ENCODE measurements around the gene ASB16.

The ASB16 gene

GRCh38 chr17:44190481-44190880 lies 20.0 kb downstream of the ASB16 start:
- no peak for DNase-seq

- no peak for DNase-seq
Measured at GRCh38 chr17:44191369-44191768, 20.9 kb downstream of the ASB16 start.

DNA sequence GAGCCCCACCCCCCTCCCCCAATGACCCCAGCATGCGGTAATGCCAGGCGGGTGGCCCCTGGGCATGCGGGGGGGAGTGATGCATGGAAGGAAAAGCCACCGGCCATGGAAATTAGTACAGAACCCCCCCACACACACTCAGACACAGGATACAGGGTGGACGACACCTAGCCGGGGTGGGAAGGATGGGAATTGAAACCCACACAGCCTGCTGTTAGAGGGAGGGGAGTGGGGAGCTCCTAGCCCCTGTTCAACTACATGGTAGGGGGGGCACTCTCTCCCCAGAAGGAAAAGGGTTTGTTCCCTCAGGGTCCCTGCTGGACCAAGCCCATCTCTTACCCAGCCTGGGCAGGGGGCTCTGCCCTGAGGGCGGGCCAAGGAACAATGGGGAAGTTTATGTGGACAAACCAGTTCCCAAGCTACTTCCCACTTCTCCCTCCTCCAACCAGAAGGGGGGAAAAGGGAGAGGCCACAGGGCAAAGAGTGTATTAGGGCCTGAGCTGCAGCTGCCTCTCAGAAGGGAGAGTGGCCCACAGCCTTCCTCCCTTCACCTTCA lies 21.5 kb downstream of the ASB16 start:
- no peak for DNase-seq

DNA sequence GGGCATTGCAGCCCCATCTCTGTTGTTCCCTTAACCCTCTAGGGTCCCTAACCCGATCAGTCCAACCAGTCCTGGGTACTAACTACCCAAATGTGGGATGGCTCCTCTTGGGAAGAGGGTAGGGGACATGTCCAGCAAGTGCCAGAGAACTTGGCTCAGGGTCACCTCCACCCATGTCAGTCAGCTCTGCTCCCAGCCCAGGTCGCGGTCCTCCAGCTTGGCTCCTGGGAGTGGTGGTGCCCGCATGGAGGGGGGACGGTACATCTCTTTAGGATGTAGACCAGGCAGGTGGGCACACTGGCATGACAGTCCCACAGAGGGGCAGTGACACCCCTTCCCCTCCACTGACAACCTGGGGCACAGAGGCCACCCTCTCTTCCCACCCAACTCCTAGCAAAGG lies 22.2 kb downstream of the ASB16 start:
- no peak for DNase-seq

DNA sequence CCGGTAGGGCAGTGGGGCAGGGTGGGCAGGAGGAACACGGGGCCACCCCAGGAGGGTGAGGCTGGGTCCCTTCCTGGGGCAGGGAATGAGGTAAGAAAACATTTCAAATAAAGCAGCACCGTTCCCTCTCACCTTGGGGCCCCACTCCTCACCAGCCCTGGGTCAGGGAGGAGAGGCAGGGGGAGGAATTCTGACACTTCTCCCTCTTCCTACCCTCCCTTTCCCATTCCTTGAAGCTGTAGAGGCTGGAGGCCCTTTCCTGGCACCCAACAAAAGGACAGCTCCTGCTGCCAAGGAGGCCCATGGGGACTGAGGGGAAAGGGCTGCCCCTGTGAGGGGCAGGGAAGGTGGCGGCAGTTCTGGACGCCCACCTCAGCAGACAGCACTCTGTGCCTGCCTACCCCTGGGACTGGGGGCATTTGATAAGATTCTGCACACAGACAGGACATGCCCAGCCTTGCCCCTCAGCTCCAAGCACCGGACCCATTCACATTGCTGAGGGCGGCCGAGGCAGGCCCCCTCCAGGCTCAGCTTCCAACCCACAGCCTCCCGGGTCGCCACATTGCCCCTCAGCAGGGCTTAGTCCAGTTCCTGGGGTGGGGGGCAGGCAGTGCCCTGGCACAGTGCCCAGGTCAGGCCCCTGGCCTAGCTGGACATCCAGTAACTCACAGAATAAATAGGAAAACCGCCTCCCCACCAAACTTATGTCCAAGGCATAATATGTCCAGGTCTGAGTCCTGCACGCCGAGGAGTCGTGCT lies 23.0 kb downstream of the ASB16 start:
- DNase-seq = no peak

DNA sequence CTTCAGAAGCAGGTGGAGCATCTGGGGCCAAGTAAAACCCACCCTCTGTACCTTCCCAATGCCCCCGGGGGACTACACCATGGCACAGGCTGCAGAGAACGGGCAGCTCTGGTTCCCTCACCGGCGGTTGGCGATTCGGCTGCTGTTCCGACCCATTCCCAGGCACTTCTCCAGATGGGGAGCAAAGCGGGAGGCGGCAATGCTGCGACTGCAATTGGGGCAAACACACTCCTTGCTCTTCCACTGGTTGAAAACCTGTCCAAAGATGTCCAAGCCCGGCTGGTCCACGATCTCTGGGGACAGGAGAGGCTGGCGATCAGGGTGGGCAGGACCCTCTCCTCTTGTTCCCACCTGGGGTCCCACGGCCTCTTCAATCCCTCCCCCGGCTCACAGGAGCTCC lies 26.6 kb downstream of the ASB16 start:
- no peak for DNase-seq

DNA sequence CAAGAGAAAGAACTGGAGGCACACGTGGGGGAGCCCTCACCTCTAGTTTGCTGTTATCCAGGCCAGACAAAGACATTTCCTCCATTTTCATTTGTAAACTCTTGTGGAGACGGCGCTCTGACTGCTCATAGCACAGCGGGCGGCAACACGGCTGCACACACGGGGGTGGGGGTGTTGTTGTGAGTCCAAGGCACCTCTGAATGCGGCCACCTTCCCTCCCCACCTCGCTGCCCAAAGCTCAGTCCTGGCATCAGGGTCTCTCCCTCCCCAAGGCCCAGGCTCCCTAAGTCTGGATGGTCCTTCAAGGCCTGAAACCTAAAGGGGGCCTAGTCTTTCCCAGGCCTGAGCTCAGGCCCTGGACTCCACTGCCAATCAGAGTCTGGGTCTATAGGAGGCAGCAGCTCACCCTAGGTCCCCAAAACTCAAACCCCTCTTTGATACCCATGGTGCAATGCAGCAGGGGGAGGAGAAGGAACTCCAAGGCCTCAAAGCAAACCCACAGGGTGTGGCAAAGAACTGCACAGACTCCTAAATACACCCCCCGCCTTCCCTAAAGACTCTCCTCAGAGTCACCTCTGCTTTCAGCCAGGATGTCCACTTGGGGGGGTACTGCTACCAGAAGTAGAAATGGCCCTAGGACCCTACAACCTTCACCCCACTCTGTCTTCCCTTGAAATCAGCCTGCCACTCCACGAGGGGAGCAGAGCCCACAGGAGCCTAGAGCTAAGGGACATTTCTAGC lies 27.6 kb downstream of the ASB16 start:
- no peak for DNase-seq

DNA sequence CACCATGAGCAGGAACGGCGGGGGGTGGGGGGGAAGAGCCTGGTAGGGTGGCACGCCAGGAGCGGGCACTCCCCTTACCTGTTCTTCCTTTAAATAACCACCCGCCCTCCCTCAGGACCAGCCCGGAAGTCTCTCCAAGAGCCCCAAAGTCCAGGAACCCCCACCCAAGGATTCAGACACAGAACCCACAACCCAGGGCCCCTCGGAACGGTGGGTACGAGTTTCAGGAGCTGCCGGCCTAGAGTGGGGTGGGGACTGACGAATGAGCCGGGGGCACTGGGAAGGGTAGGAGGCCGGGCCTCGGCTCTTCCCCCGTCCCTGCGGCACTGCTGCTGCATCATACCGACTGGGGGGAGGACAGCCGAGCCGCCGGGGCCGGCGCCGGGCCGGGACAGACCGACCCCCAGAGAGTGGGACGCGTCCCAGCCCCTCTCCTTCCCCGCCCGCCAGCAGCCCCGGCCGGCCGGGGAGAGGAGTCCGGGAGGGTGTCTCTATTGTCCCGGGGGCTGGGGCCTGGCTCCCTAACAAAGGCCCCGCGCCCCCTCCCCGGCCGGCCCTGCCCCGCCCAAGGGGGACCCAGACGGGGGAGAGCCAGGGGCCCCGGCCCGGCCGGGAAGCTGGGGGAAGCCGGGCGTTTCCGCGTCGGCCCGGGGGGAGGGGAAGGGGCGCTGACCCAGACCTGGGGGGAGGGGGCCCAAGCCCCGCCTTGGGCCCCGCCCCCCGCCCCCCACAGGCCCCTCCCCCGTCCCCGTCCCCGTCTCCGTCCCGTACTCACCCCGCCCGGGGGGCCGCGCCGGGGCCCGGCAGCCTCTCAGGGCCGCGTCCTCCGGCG lies 28.4 kb downstream of the ASB16 start:
- peak; percentile 20 for DNase-seq

DNA sequence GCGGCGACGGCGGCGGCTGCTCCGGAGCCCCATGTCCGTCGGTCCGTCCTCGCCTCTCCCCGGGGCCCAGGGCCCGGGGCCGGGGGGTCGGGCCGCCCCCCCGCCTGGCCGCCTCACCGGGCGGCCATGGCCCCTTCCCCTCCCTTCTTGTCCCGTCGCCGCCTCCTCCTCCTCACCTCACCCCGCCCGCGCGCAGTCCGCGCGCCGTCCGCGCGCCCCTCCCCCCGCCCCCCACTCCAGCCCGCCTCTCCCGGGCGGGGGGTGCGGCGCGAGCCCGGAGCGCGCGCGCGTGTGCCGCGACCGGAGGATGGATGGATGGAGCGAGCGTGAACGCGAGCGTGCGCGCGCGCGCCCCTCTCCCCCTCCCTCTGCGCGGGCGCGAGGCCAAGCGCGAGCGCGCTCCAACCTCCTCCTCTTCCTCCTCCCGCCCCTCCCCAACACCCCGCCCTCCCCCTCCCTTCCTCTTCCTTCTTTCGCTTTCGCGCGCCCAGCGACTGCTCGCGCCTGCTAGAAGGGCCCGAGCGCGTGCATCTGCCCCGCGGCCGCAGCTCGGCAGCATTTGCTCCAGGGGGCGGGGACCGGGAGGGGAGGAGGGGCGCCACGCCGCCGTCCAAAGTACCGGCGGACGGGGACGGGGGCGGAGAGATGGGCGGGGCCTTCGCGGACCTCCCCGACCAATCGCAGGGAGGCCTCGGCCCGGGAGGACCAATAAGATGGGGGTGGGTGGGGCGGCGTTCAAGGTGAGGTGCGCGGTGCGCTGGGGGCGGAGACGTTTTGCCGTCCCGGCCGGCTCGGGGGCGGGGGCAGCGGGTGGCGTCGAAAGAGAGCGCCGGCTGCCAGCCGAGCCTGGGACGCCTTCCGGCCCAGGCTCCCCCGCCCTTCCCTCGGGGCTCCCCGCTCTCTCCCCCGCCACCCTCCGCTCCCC lies 29.3 kb downstream of the ASB16 start, which contains the start of gene ATXN7L3:
ATXN7L3 (minus strand) TSS at position 332 of the 925 bp plus-strand sequence. CDS start 1,814 bp downstream, outside the sequence.
- peak; percentile 96 for DNase-seq

GRCh38 chr17:44200478-44201155 lies 30.1 kb downstream of the ASB16 start:
- DNase-seq = no peak

DNA sequence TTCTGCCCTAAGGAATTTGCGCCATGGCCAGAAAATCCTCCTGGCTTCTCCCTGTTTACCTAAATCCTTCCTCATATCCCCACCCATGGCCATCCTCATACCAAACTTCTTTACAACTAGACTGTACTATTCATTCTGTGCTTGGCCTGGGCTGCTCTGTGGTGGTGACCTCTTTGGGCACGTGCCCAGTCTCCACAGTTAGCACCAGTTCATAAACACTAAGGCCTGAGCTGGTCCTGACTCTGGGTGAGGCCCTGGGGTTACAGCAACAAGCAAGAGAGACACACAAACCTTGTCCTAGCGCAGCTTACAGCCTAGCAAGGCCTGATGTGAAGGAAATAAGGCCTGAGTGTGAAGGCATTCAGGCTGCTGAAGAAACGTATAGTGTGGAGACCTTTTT lies 32.3 kb downstream of the ASB16 start:
- no peak for DNase-seq

GRCh38 chr17:44203731-44204440 lies 33.4 kb downstream of the ASB16 start:
- DNase-seq = peak; percentile 14

DNA sequence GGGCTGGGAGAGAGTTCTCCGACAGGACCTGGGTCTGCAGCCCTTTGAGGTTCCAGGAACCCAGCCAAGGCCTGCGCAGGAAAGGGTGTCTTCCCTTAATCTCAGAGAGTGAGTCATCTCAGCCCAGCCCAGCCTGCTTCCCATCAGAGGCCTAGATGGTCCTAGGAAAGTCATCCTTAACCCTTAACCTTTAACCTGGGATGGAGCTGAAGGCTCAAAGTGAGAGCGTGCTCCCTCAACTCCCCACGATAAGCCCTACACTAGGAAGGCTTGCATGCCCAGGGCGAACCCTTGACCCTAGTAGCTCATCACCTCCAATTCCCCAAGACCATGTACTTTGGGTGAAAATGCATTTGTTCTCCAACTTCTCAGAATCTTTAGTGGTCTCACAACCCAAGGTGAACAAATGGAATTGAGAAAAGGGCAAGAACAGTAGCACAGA lies 34.0 kb downstream of the ASB16 start:
- DNase-seq = no peak

DNA sequence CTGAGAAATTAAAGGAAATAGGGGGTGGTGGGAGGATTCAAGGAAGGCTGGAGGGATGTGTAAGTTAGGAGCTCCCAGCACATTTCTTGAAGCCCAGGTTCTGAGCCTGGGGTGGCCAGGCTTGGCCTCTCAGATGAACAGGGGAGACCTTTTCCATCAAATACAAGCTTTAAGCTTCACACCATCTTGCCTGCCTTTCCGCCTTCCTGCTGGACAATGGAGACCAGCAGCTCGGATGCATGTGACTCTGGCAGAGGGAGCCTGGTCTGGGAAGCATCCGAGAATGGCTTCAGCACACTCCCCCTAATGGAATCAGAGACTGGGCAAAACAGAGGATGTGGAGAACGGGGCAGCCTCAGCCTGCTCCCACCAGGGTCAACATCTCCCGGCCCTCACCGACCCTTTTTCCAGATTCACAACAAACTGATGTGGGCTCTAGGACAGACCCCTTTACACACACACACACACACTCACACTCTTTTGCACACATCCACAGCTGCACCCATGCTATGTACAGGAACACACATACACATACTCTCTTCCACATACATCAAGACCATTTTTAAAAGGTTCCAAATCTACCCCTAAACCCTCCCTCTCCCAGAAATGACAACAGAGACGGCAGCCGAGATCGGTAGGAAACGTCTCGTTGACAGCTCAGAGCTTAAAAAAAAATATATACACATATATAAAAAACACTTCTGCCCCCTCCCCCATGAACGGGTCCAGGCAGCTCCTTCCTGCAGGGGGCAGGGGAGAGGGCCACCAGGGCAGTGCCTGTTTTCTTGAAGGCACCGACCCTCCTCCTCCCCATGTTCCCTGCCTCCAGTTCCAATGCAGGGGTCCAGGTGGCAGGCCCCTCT lies 35.7 kb downstream of the ASB16 start:
- no peak for DNase-seq

DNA sequence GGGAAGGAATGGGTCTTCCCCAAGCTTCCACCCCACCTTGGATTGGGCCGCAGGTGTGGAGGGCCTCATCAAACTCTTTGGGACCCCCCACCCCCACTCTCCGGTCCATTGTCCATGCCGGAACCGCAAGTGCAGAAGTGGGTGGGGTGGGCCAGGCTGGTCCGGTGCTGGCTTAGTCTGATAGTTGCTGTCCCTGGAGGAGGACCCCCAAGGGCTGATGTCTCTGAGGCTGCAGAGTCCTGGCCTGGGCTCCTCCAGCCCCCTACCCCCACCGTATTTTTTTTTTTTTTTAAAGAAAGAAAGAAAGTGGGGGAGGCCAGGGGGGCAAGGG lies 36.3 kb downstream of the ASB16 start:
- DNase-seq = no peak

- DNase-seq = no peak
Measured at GRCh38 chr17:44207319-44207718, 36.8 kb downstream of the ASB16 start.

DNA sequence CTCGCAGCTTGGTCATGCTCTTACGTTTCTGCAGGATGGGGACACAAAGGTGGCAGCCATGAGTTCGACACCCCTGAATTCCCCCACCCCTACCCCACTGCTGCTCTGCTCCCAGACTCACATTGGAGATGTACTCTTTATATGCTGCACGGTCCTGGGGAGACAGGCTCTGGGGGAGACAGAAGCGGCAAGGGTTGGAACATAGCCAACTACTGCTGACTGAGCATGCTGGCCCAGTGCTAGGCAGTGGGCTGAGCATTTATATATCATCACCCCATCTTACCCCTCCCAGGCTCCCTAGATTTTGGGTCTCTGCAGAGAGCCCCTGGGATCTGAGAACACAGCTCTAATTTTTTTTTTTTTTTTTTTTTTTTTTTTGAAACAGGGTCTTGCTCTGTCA lies 37.2 kb downstream of the ASB16 start:
- DNase-seq = no peak

DNA sequence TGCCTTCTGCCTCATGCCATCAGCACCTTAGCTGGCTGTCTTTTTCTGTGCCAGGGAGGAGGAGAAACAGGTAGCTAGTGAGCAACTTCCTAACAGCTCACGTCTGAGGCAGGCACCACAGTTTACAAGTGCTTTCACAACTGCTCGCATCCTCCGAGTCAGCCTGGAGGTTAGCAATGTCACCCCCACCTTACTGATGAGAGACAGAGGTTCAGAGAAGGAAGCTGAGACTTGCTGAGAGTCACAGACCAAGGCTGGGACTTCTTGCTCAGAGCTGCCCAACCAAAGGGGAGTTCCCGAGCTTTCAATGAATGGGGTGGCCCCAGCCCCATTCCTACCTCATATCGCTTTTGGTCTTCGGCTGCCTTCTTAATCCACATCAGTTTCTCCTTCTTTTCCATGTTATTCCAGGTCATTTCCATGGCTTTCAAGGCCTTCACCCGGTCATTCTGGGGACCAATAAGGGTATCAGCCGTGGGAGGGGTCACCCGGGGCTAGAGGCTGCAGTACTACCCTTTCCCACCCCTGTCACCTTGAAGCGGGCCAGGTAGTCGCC lies 39.4 kb downstream of the ASB16 start:
- no peak for DNase-seq
